ENCODE results near the gene MVB12B.

DNA sequence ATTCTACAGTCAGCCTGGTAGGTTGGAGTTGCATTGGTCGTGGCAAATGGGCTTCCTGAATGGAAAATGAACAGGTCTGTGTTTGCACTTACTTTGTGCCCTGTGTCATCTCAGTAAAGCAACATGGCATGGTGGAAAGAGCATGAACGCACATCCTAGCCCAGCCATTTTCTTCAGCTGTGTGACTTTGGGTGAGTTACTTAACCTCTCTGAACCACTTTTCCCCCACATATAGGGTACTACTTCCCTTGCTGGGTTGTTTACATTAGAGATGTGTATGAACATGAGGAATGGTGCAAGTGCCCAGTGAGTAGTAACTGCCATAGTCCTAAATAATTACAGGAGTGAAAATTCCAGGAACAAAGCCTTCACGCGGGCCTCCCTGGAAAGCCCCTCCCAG lies 83.6 kb downstream of the MVB12B start:
- TF ChIP-seq, protein P1, sequence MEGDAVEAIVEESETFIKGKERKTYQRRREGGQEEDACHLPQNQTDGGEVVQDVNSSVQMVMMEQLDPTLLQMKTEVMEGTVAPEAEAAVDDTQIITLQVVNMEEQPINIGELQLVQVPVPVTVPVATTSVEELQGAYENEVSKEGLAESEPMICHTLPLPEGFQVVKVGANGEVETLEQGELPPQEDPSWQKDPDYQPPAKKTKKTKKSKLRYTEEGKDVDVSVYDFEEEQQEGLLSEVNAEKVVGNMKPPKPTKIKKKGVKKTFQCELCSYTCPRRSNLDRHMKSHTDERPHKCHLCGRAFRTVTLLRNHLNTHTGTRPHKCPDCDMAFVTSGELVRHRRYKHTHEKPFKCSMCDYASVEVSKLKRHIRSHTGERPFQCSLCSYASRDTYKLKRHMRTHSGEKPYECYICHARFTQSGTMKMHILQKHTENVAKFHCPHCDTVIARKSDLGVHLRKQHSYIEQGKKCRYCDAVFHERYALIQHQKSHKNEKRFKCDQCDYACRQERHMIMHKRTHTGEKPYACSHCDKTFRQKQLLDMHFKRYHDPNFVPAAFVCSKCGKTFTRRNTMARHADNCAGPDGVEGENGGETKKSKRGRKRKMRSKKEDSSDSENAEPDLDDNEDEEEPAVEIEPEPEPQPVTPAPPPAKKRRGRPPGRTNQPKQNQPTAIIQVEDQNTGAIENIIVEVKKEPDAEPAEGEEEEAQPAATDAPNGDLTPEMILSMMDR (conservative IDR thresholded peaks at IDR 0.05; ENCODE audit: low read depth, low read length) = no peak
- TF ChIP-seq RFX5 (IDR thresholded peaks at IDR 0.05; ENCODE audit: low read depth, low read length) = no peak
- no peak for TF ChIP-seq POLR2A (IDR thresholded peaks at IDR 0.05; ENCODE audit: low read depth, low read length)
- no peak for TF ChIP-seq CHD1 (IDR thresholded peaks at IDR 0.05; ENCODE audit: low read depth, low read length)
- no peak for TF ChIP-seq RCOR1 (IDR thresholded peaks at IDR 0.05; ENCODE audit: insufficient replicate concordance, low read length)
- no peak for TF ChIP-seq FOS (IDR thresholded peaks at IDR 0.05; ENCODE audit: low read depth, low read length)
- TF ChIP-seq SMC3 (IDR thresholded peaks at IDR 0.05; ENCODE audit: low read depth, low read length) = no peak
- TF ChIP-seq MXI1 (IDR thresholded peaks at IDR 0.05; ENCODE audit: borderline replicate concordance, low read depth, low read length) = no peak
- TF ChIP-seq, protein P2, sequence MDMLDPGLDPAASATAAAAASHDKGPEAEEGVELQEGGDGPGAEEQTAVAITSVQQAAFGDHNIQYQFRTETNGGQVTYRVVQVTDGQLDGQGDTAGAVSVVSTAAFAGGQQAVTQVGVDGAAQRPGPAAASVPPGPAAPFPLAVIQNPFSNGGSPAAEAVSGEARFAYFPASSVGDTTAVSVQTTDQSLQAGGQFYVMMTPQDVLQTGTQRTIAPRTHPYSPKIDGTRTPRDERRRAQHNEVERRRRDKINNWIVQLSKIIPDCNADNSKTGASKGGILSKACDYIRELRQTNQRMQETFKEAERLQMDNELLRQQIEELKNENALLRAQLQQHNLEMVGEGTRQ (IDR thresholded peaks at IDR 0.05; ENCODE audit: low read depth, low read length) = no peak
- TF ChIP-seq RAD21 (IDR thresholded peaks at IDR 0.05; ENCODE audit: low read length) = no peak
- TF ChIP-seq BHLHE40 (IDR thresholded peaks at IDR 0.05; ENCODE audit: low read depth, low read length) = no peak
- TF ChIP-seq MAFK (IDR thresholded peaks at IDR 0.05; ENCODE audit: low read depth, low read length) = no peak
- TF ChIP-seq MAZ (IDR thresholded peaks at IDR 0.05; ENCODE audit: borderline replicate concordance, low read depth, low read length) = no peak
